K562 (cell line): ENCODE data around the gene WSCD1. TPM values are rescaled to one million over a fixed set of nuclear protein-coding genes. Genes with fewer than 3 reads are reported as not detected.

ENCODE experiments used
- ATAC-seq: fragments of 200-7000 bp; cut with Tn5 transposase; 3 replicates; pipeline ENCODE4 v1.9.1; 2020; ENCODE audit warnings: moderate library complexity
- BruUV-seq: library from RNA; stranded (reverse); fragments of 400-500 nt; replicated peaks from 2 replicates; lab custom pipeline; 2021; lab: Mats Ljungman, UMichigan
- CTCF ChIA-PET: fragments of 300-600 bp; formaldehyde crosslinking; extraction: SDS; loops from one replicate; lab custom pipeline; 2021; ENCODE audit warnings: low intra/inter-chr PET ratio; lab: Yijun Ruan, JAX
- POLR2A ChIA-PET: fragments of 300-600, 350-650 bp; sonication (Branson Sonifier 250); formaldehyde crosslinking; extraction: SDS; loops from one replicate; lab custom pipeline; 2021; ENCODE audit warnings: antibody characterized with exemption, inconsistent platforms; lab: Yijun Ruan, JAX
- DNase-seq, 4 experiments: peaks; one replicate each; pipeline versions ENCODE4 v3.0.0 to v3.0.0-alpha.2; 2011 to 2018; ENCODE audit warnings: low spot score in 3 of 4, mixed read lengths in 3 of 4; ENCODE audit errors: extremely low read depth in 1 of 4
- FAIRE-seq: peaks from 2 replicates; lab custom pipeline; 2011; peaks lifted over from hg19 to GRCh38; lab: Jason Lieb, UNC
- H2AFZ ChIP-seq: 2 replicates; pipeline ENCODE4 v1.6.0; 2011; ENCODE audit warnings: low read depth, low read length, control low read depth, inconsistent platforms
- H3K27ac ChIP-seq: fragments of 200-600 bp; 3 replicates; pipeline ENCODE4 v1.8.0; 2011; ENCODE audit warnings: low read depth, mild to moderate bottlenecking, control low read depth, inconsistent platforms, low read length, moderate library complexity, mixed read lengths; ENCODE audit errors: extremely low read depth
- H3K27me3 ChIP-seq, 2 experiments: fragments of 300-600 bp in 1 of 2; 2 replicates in 1 of 2; 3 replicates in 1 of 2; pipeline versions ENCODE4 v1.6.0 to v1.8.0; 2011; ENCODE audit warnings: inconsistent platforms in 2 of 2, low read length in 2 of 2, mild to moderate bottlenecking in 1 of 2, mixed read lengths in 1 of 2, moderate library complexity in 1 of 2; ENCODE audit not compliant: control insufficient read depth in 2 of 2, insufficient read depth in 2 of 2
- H3K36me3 ChIP-seq: fragments of 300-600 bp; 3 replicates; pipeline ENCODE4 v1.8.0; 2011; ENCODE audit warnings: mild to moderate bottlenecking, low read length, inconsistent platforms; ENCODE audit not compliant: control insufficient read depth, insufficient read depth
- H3K4me1 ChIP-seq, 2 experiments: fragments of 200-600 bp in 1 of 2; replicated peaks in 1 of 2; 2 replicates in 1 of 2; 3 replicates in 1 of 2; pipeline versions ENCODE4 v1.5.1 to v1.8.0; 2011; ENCODE audit warnings: inconsistent platforms in 2 of 2, low read length in 2 of 2, mild to moderate bottlenecking in 1 of 2, mixed read lengths in 1 of 2, moderate library complexity in 1 of 2; ENCODE audit not compliant: control insufficient read depth in 2 of 2, insufficient read depth in 2 of 2
- H3K4me2 ChIP-seq: 2 replicates; pipeline ENCODE4 v1.6.1; 2011; ENCODE audit warnings: low read length, control low read depth, inconsistent platforms, mixed read lengths; ENCODE audit not compliant: insufficient read depth
- H3K4me3 ChIP-seq: fragments of 200-600 bp; sonication (generic), shearing (Covaris generic); 2 replicates; pipeline ENCODE4 v1.5.1; 2016; ENCODE audit warnings: control low read depth, inconsistent platforms
- H3K79me2 ChIP-seq: fragments of 200-600 bp; 3 replicates; pipeline ENCODE4 v1.8.0; 2011; ENCODE audit warnings: low read length, inconsistent platforms; ENCODE audit not compliant: control insufficient read depth, insufficient read depth
- H3K9ac ChIP-seq, 2 experiments: 2 replicates each; pipeline versions ENCODE4 v1.6.0 to v1.6.1; 2011; ENCODE audit warnings: low read depth in 2 of 2, low read length in 2 of 2, control low read depth in 1 of 2, inconsistent platforms in 1 of 2, mild to moderate bottlenecking in 1 of 2, mixed read lengths in 1 of 2; ENCODE audit not compliant: insufficient read depth in 1 of 2
- H3K9me1 ChIP-seq: one replicate; pipeline ENCODE4 v1.6.0; 2011; ENCODE audit warnings: inconsistent platforms, mild to moderate bottlenecking, low read length, moderate library complexity; ENCODE audit not compliant: control insufficient read depth, insufficient read depth
- H3K9me3 ChIP-seq: replicated peaks from 2 replicates; pipeline ENCODE4 v1.5.1; 2011; ENCODE audit warnings: low read depth, low read length, inconsistent platforms; ENCODE audit not compliant: control insufficient read depth, insufficient read depth
- H4K20me1 ChIP-seq: replicated peaks from 2 replicates; pipeline ENCODE4 v1.6.1; 2011; ENCODE audit warnings: low read length, inconsistent platforms, mixed read lengths; ENCODE audit not compliant: control insufficient read depth, insufficient read depth
- BRD9 ChIP-seq: fragments of 450-650 bp; IDR thresholded peaks from 2 replicates; pipeline ENCODE4 v1.6.1; 2018; ENCODE audit warnings: low read depth; ENCODE audit not compliant: partially characterized antibody
- GATA2 ChIP-seq: sonication (generic); formaldehyde crosslinking; IDR thresholded peaks from 2 replicates; pipeline ENCODE4 v1.4.0; 2020; ENCODE audit warnings: mild to moderate bottlenecking, missing genetic modification reagents
- GMEB1 ChIP-seq: fragments of 250-450 bp; sonication (Bioruptor Pico); IDR thresholded peaks from 2 replicates; pipeline ENCODE4 v1.4.0; 2020; ENCODE audit warnings: mild to moderate bottlenecking
- IRF2 ChIP-seq: sonication (generic); formaldehyde crosslinking; IDR thresholded peaks from 2 replicates; pipeline ENCODE4 v1.8.1; 2022; ENCODE audit warnings: mild to moderate bottlenecking, missing genetic modification reagents
- MEF2A ChIP-seq: IDR thresholded peaks from 2 replicates; pipeline ENCODE4 v1.6.1; 2011; ENCODE audit warnings: low read depth, mild to moderate bottlenecking, low read length, moderate library complexity; ENCODE audit not compliant: control insufficient read depth
- RBM22 ChIP-seq: fragments of 200-400 bp; formaldehyde crosslinking; IDR thresholded peaks from 2 replicates; pipeline ENCODE4 v1.6.1; 2018; ENCODE audit warnings: low read length, low read depth; ENCODE audit not compliant: poor library complexity, severe bottlenecking
- RUNX1 ChIP-seq: sonication (generic); IDR thresholded peaks from 2 replicates; pipeline ENCODE4 v1.6.1; 2016; ENCODE audit warnings: antibody characterized with exemption, low read depth
- STAT5B ChIP-seq: fragments of 250-450 bp; sonication (Bioruptor Pico); IDR thresholded peaks from 2 replicates; pipeline ENCODE4 v1.8.0; 2021; ENCODE audit warnings: mild to moderate bottlenecking, inconsistent platforms
- TBL1XR1 ChIP-seq, 2 experiments: IDR thresholded peaks; 2 replicates each; pipeline ENCODE4 v1.6.1; 2012; ENCODE audit warnings: improper control_type of control experiment in 2 of 2, low read length in 2 of 2, mild to moderate bottlenecking in 1 of 2
- WGBS: fragments of 100-300 bp; shearing (Covaris generic); methylation state at CpG from one replicate; pipeline ENCODE4 v1.1.6; 2016; ENCODE audit warnings: low coverage, mixed read lengths; ENCODE audit not compliant: insufficient coverage; ENCODE audit errors: missing lambda C conversion rate; 5-methylcytosine and 5-hydroxymethylcytosine counted together
- in situ Hi-C: fragments of 300-500 bp; cut with MboI; formaldehyde crosslinking; loops from 4 replicates; pipeline ENCODE4 v1.15.0; 2018; ENCODE audit warnings: inconsistent platforms, mixed read lengths
- intact Hi-C: fragments of 100-400 bp; cut with micrococcal nuclease; formaldehyde crosslinking; loops from 2 replicates; pipeline ENCODE4 v1.14.2; 2022
- polyA plus RNA-seq, 8 experiments: library from polyadenylated mRNA; depleted of rRNA in 4 of 8; stranded (reverse) in 5 of 8; unstranded in 3 of 8; fragments of >200 nt; fragmentation: Nextera tagmentation in 2 of 8; fragmentation: Illumina TruSeq in 1 of 8; extraction: Ambion mirVana in 2 of 8; extraction: Trizol in 1 of 8; gene quantifications; 2 replicates each; pipeline versions ENCODE4 v1.2.1 to v1.2.3, GENCODE V29; 2011 to 2014; ENCODE audit warnings: inconsistent platforms in 1 of 8, missing spikeins in 1 of 8
- total RNA-seq, 7 experiments: library from RNA; depleted of rRNA in 6 of 7; stranded (reverse); fragments of >200 nt in 6 of 7; fragmentation: Illumina TruSeq in 2 of 7; extraction: Trizol in 2 of 7; gene quantifications; 2 replicates each; pipeline versions ENCODE4 v1.2.1 to v1.2.3, GENCODE V29; 2011 to 2021; ENCODE audit warnings: low replicate concordance in 1 of 7

WSCD1 gene
- total and polyA plus RNA-seq, 9 of the 15 experiments (the other 6 are each of a cell fraction or from before 2014, with no cell fraction given): not detected

GRCh38 chr17:6075845-6076244, 5.7 kb downstream of the WSCD1 start:
- H3K9me1 ChIP-seq: no peaks in the 10 kb centered on the region
- H3K9me3 ChIP-seq: no peaks in the 10 kb centered on the region
- H3K4me2 ChIP-seq: no peak overlapping the region
- in situ Hi-C loops (no loop called here), intact Hi-C loops (no loop called here)
- no peak for FAIRE-seq
- BruUV-seq: no TSS peak
- H3K9ac ChIP-seq: no peak overlapping the region
- WGBS: 0% methylated on average over 6 of the region's 8 CpGs
- H3K4me1 ChIP-seq: no peaks in the 10 kb centered on the region
- no peaks in the 10 kb centered on the region for H3K79me2 ChIP-seq
- POLR2A ChIA-PET: interaction anchor here (0.6 kb wide), 1 partner anchor 35 kb away, joined by 3 read pairs; no protein-coding TSS in a partner anchor
- DNase-seq: no peak
- H3K4me3 ChIP-seq: no peak overlapping the region
- no peak overlapping the region for H3K27ac ChIP-seq
- H2AFZ ChIP-seq: no peak overlapping the region
- ATAC-seq: no peak
- TF ChIP-seq IRF2 (CRISPR knock-in tag): no peak
- no peak for TF ChIP-seq BRD9
- TF ChIP-seq GATA2: no peak
- no peak for TF ChIP-seq STAT5B (CRISPR knock-in tag)
- no peak for TF ChIP-seq RUNX1
- TF ChIP-seq MEF2A: no peak
- no peak for TF ChIP-seq GMEB1 (CRISPR knock-in tag)
- no peak for TF ChIP-seq TBL1XR1 (IDR thresholded peaks at IDR 0.05; ENCODE audit: low read length in 2 of 2)
- no peak for TF ChIP-seq RBM22
- H4K20me1 ChIP-seq: peaks cover 3% of the 10 kb centered on the region; the same call in 1 of the 2 replicates
- CTCF ChIA-PET: no interaction called here
- peaks cover 0 to 34% of the 10 kb centered on the region in 2 experiments; a peak in 3 of 5 replicates for H3K27me3 ChIP-seq
- no peaks in the 10 kb centered on the region for H3K36me3 ChIP-seq
